ENCODE measurements around the gene KRTAP5-3. TPM values are rescaled to one million over a fixed set of nuclear protein-coding genes. Genes with fewer than 3 reads are reported as not detected.
"Not testable (repeated sequence)": the region's sequence is repeated elsewhere in the genome, so short reads cannot be mapped to it uniquely, and the experiment has no call there.

Gene KRTAP5-3
- total RNA-seq, 1 donor from 2014 or later: not detected

- no peak for DNase-seq (ENCODE audit: low read depth)
Measured at GRCh38 chr11:1619449-1619848, 11.2 kb upstream of the KRTAP5-3 start.

GRCh38 chr11:1618231-1618630 lies 10.0 kb upstream of the KRTAP5-3 start:
- no peak for DNase-seq (ENCODE audit: low read depth)

- DNase-seq (ENCODE audit: low read depth): not testable (repeated sequence)
Measured at GRCh38 chr11:1607901-1608300, 362 bp downstream of the KRTAP5-3 start.

GRCh38 chr11:1607156-1607845 lies 962 bp downstream of the KRTAP5-3 start:
- peak; percentile 51 for DNase-seq (ENCODE audit: low read depth)

GRCh38 chr11:1605923-1606322 lies 2.3 kb downstream of the KRTAP5-3 start:
- DNase-seq (ENCODE audit: low read depth): not testable (repeated sequence)

GRCh38 chr11:1604711-1605110 lies 3.6 kb downstream of the KRTAP5-3 start:
- no peak for DNase-seq (ENCODE audit: low read depth)

- DNase-seq (ENCODE audit: low read depth): no peak
Measured at GRCh38 chr11:1604181-1604580, 4.1 kb downstream of the KRTAP5-3 start.

GRCh38 chr11:1603629-1604028 lies 4.6 kb downstream of the KRTAP5-3 start:
- no peak for DNase-seq (ENCODE audit: low read depth)

- DNase-seq (ENCODE audit: low read depth): not testable (repeated sequence)
Measured at GRCh38 chr11:1601663-1602062, 6.6 kb downstream of the KRTAP5-3 start.

GRCh38 chr11:1600626-1601025 lies 7.6 kb downstream of the KRTAP5-3 start:
- no peak for DNase-seq (ENCODE audit: low read depth)

GRCh38 chr11:1598816-1599215 lies 9.4 kb downstream of the KRTAP5-3 start:
- no peak for DNase-seq (ENCODE audit: low read depth)

GRCh38 chr11:1598406-1598805 lies 9.9 kb downstream of the KRTAP5-3 start:
- DNase-seq (ENCODE audit: low read depth): not testable (repeated sequence)

- no peak for DNase-seq (ENCODE audit: low read depth)
Measured at GRCh38 chr11:1597994-1598380, 10.3 kb downstream of the KRTAP5-3 start, which contains the start of gene KRTAP5-2. KRTAP5-2 (minus strand) TSS chr11:1598294; CDS start chr11:1598250, 44 bp downstream.

- no peak for DNase-seq (ENCODE audit: low read depth)
Measured at GRCh38 chr11:1597331-1597993, 10.8 kb downstream of the KRTAP5-3 start.

GRCh38 chr11:1596576-1597121 lies 11.6 kb downstream of the KRTAP5-3 start:
- not testable (repeated sequence) for DNase-seq (ENCODE audit: low read depth)

GRCh38 chr11:1595994-1596575 lies 12.2 kb downstream of the KRTAP5-3 start:
- not testable (repeated sequence) for DNase-seq (ENCODE audit: low read depth)

GRCh38 chr11:1592628-1593027 lies 15.6 kb downstream of the KRTAP5-3 start:
- DNase-seq (ENCODE audit: low read depth): no peak

GRCh38 chr11:1589996-1590395 lies 18.3 kb downstream of the KRTAP5-3 start:
- DNase-seq (ENCODE audit: low read depth): no peak

- peak; percentile 44 for DNase-seq (ENCODE audit: low read depth)
Measured at GRCh38 chr11:1589191-1589963, 18.9 kb downstream of the KRTAP5-3 start.

GRCh38 chr11:1586699-1587098 lies 21.6 kb downstream of the KRTAP5-3 start:
- DNase-seq (ENCODE audit: low read depth): peak; percentile 19

- not testable (repeated sequence) for DNase-seq (ENCODE audit: low read depth)
Measured at GRCh38 chr11:1584661-1585370, 23.4 kb downstream of the KRTAP5-3 start, which contains the start of gene KRTAP5-1. KRTAP5-1 (minus strand) TSS chr11:1585283; CDS start chr11:1585249, 34 bp downstream.
